ENCODE results near the gene TMEM132E. TPM values are rescaled to one million over a fixed set of nuclear protein-coding genes. Genes with fewer than 3 reads are reported as not detected.
A peak's percentile ranks its signal among the peaks of the same experiment; 100 is the strongest.

Gene TMEM132E
- total RNA-seq, 4 donors from 2014 or later, result 0.11 to 0.13 TPM; not detected in 2

DNA sequence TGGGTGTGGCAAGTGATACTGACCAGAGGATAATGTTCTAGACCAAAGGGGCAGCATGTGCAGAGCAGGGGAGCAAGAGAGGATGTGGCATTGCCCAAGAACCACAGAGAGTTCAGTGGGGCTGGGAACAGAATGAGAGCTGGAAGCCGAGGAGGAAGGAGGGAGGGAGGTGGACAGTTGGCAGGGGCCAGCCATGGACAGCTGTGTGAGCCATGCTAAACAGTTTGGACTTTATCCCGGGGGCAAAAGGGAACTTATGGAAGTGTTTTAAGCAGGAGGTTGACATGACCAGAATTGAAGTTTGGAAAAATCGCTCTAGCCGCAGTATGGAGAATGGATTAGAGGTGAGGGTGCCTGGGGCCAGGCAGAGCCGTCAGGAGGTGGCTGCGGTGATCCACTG, 29.4 kb upstream of the TMEM132E start:
- WGBS, 2 donors, result 51 to 57% methylated on average over 6 of the region's 6 CpGs
- Histone ChIP-seq H3K36me3 (no peaks in the 10 kb centered on the region), H3K4me1 (no peaks in the 10 kb centered on the region), H3K27me3 (no peaks in the 10 kb centered on the region), H3K9me3 (no peaks in the 10 kb centered on the region), H3K27ac (no peak overlapping the region), H3K4me3 (replicated peaks in 1 of 3) (no peak overlapping the region)
- TF ChIP-seq, protein P1, sequence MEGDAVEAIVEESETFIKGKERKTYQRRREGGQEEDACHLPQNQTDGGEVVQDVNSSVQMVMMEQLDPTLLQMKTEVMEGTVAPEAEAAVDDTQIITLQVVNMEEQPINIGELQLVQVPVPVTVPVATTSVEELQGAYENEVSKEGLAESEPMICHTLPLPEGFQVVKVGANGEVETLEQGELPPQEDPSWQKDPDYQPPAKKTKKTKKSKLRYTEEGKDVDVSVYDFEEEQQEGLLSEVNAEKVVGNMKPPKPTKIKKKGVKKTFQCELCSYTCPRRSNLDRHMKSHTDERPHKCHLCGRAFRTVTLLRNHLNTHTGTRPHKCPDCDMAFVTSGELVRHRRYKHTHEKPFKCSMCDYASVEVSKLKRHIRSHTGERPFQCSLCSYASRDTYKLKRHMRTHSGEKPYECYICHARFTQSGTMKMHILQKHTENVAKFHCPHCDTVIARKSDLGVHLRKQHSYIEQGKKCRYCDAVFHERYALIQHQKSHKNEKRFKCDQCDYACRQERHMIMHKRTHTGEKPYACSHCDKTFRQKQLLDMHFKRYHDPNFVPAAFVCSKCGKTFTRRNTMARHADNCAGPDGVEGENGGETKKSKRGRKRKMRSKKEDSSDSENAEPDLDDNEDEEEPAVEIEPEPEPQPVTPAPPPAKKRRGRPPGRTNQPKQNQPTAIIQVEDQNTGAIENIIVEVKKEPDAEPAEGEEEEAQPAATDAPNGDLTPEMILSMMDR (IDR thresholded peaks at IDR 0.05), result no peak
- TF ChIP-seq POLR2A (IDR thresholded peaks at IDR 0.05), result no peak
- intact Hi-C loops (cut with DNase I), result loop anchor here (10.0 kb wide), 1 partner anchor 85 kb away; no protein-coding TSS in a partner anchor
- no peak for DNase-seq

DNA sequence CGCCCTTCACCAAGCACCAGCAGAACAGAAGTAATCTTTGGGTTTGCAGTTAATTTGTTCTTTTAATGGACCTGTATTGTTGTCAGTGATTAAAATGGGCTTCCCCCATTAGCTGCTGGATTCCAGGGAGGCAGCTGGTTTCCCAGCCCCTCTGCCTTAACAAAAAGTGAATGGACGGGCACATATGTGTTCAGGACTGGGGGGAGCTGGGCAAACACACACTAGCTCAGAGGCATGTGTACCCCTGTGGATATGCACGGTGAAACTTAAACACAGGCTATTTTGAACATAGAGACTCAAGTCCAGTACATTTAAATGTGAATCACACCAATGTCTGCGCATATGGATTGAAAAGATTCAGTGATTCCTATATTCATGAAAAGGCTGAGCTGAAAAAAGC, 25.5 kb upstream of the TMEM132E start:
- H3K4me1 ChIP-seq, result no peaks in the 10 kb centered on the region
- WGBS, 2 donors, result 73% methylated on average over 4 of the region's 4 CpGs
- intact Hi-C loops (cut with DNase I), result no loop called here
- no peaks in the 10 kb centered on the region for H3K9me3 ChIP-seq
- H3K36me3 ChIP-seq, result no peaks in the 10 kb centered on the region
- H3K4me3 ChIP-seq (replicated peaks in 1 of 3), result no peak overlapping the region
- TF ChIP-seq, protein P1 (IDR thresholded peaks at IDR 0.05), result no peak
- TF ChIP-seq POLR2A (IDR thresholded peaks at IDR 0.05), result no peak
- no peaks in the 10 kb centered on the region for H3K27me3 ChIP-seq
- no peak overlapping the region for H3K27ac ChIP-seq
- DNase-seq, result no peak

DNA sequence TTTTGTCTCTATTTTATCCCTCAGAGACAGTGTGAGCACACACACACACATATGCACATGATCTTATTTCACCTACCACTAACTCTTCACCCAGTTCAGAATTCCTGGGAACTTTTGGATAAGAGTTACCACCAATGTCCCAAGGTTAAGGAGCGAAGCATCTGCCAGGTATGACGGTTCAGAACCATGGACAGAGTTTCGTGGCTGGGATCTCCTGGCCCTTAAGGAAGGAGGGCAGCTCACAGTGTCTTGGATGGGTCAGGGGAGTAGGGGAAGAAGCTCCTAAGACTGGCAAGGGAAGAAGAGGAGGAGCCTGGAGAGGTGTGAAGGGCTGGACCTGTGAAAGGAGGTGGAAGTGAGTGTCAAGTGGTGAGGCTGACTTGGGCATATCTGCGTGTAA, 23.0 kb upstream of the TMEM132E start:
- peak in 1 of 2 donors; percentile 11 for DNase-seq
- 8 to 16% methylated on average over 4 of the region's 4 CpGs for WGBS, 2 donors
- Histone ChIP-seq H3K4me1 (no peaks in the 10 kb centered on the region), H3K27me3 (no peaks in the 10 kb centered on the region), H3K27ac (no peak overlapping the region), H3K4me3 (replicated peaks in 1 of 3) (no peak overlapping the region), H3K9me3 (no peaks in the 10 kb centered on the region), H3K36me3 (no peaks in the 10 kb centered on the region)
- intact Hi-C loops (cut with DNase I), result no loop called here
- TF ChIP-seq, protein P1 (IDR thresholded peaks at IDR 0.05), result no peak

DNA sequence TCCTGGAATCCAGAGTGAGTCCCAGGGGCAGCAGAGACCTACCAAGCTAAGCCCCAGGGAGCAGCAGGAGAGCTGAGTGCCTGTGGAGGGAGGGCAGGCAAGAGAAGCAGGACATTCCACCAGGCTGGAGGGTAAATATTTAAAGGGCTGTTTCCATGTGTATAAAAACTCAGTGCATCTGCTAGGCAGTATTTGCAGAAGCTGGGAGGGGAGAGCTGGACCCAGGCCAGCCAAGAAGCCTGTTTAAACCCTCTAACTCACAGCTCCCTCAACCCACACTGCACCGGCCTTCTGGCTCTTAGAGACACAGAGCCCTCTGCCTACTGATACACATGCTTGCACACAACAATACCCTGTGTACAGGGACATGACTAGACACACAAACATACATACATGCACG, 22.5 kb upstream of the TMEM132E start:
- TF ChIP-seq, protein P1 (IDR thresholded peaks at IDR 0.05), result no peak
- H3K4me3 ChIP-seq (replicated peaks in 1 of 3), result no peak overlapping the region
- no peaks in the 10 kb centered on the region for H3K36me3 ChIP-seq
- intact Hi-C loops (cut with DNase I), result no loop called here
- no peaks in the 10 kb centered on the region for H3K4me1 ChIP-seq
- H3K9me3 ChIP-seq, result no peaks in the 10 kb centered on the region
- no peak overlapping the region for H3K27ac ChIP-seq
- DNase-seq, result no peak
- 58 to 63% methylated on average over 2 of the region's 2 CpGs for WGBS, 2 donors
- no peaks in the 10 kb centered on the region for H3K27me3 ChIP-seq

DNA sequence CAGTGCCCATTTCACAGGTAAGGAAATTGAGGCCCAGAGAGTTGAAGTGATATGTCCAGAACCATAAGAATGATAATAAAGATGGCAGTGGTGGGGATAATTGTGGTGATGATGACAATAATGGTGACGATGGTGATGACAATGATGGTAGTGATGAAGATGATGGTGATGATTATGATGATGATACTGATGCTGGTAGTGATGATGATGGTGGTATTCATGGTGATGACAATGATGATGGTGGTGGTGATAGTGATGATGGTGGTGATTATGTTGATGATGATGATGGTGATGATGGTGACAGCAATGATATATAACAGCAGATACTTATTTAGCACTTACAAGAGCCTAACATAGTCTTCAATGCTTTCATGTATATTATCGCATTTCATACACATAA, 18.1 kb upstream of the TMEM132E start:
- no peak for TF ChIP-seq POLR2A (IDR thresholded peaks at IDR 0.05)
- TF ChIP-seq, protein P1 (IDR thresholded peaks at IDR 0.05), result no peak
- Histone ChIP-seq H3K4me3 (replicated peaks in 1 of 3) (no peak overlapping the region), H3K9me3 (no peaks in the 10 kb centered on the region), H3K36me3 (no peaks in the 10 kb centered on the region), H3K27ac (no peak overlapping the region), H3K4me1 (no peaks in the 10 kb centered on the region), H3K27me3 (no peaks in the 10 kb centered on the region)
- intact Hi-C loops (cut with DNase I), result no loop called here
- no peak for DNase-seq
- 72 to 96% methylated on average over 2 of the region's 2 CpGs for WGBS, 2 donors
